Measurements from ENCODE around the gene SPPL2C. TPM values are rescaled to one million over a fixed set of nuclear protein-coding genes. Genes with fewer than 3 reads are reported as not detected.

SPPL2C gene
- total RNA-seq, 2 experiments from 2014 or later: not detected

DNA sequence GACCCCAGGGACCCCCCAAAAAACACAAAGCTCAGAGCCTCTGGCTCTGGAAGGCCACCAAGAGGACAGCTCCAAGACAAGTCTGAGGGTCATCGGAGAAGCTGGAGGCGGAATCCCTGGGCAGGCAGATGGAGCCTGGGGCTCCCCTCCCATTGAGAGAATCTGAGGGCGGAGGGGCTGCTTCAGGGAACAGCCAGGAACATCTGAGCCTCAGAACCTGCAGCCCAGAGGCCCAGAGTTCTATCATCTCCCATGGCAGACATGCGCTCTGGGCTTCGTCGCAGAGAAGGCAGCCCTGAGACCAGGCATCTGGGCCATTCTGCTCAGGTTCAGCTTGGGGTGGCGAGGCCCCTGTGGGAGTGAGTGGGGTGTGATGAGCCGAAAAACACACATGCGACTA is 7.1 kb upstream of the SPPL2C start:
- Mint-ChIP-seq H3K4me1 (no peaks in the 10 kb centered on the region), H3K27ac (no peak overlapping the region), H3K9me3 (no peaks in the 10 kb centered on the region), H3K27me3 (peaks cover 6% of the 10 kb centered on the region), H3K4me3 (no peak overlapping the region), H3K36me3 (no peaks in the 10 kb centered on the region)
- ATAC-seq (ENCODE audit: low read depth): no peak
- POLR2A ChIA-PET: no interaction called here
- no peak for DNase-seq

DNA sequence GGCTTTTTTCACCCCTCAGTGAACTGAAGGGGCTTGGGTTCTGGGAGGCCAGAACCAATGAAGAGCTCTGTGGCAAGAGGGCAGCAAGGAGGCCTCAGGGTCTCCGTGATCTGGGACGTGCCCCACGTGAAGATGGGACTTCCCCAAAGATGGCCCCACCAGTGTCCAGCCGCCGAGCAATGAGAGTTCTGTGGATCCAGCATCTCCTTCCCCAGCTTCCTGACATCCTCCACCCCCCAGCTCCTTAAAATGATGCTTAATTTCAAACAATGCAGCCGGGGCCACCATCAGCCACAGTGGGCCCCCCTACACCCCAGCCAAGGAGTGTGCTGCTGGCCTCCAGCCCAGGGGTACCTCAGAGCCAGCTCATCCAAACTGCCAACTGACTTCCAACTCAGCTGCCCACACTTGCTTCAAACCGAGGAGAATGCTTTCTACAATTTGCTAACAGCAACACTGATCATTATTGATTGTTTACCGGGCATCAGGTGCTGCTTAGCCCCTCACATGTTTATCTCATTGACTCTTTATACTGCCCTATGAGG is 5.9 kb upstream of the SPPL2C start:
- H3K4me1 Mint-ChIP-seq: no peaks in the 10 kb centered on the region
- H3K27ac Mint-ChIP-seq: no peak overlapping the region
- H3K4me3 Mint-ChIP-seq: no peak overlapping the region
- ATAC-seq (ENCODE audit: low read depth): no peak
- peaks cover 6% of the 10 kb centered on the region for H3K27me3 Mint-ChIP-seq
- H3K36me3 Mint-ChIP-seq: no peaks in the 10 kb centered on the region
- POLR2A ChIA-PET: interaction anchor here (0.6 kb wide), 2 partner anchors 34 to 1262 kb away, joined by 3 read pairs; no protein-coding TSS in a partner anchor
- no peak for DNase-seq
- no peaks in the 10 kb centered on the region for H3K9me3 Mint-ChIP-seq

DNA sequence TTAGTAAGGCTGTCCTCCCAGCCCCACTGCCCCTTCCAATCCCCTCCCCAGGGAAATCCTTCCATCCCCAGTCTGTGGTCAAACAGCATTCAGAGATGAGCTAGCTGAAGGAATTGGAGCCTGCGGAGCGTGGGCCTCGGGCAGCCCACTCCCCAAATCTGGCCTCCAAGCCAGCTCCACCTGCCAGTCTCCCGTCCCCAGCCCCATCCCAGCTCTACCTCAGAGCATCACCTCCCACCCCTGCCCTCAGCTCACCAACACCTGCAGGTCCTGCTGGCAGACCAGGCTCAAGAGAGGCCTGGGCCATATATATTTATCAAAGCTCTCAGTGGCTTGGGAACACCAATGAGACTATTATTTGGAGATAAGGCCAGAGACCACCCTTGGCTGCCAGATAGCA is 5.2 kb upstream of the SPPL2C start:
- DNase-seq (no peak), ATAC-seq (ENCODE audit: low read depth) (no peak)
- no peak overlapping the region for H3K4me3 Mint-ChIP-seq
- no peaks in the 10 kb centered on the region for H3K36me3 Mint-ChIP-seq
- no peaks in the 10 kb centered on the region for H3K9me3 Mint-ChIP-seq
- POLR2A ChIA-PET: no interaction called here
- no peak overlapping the region for H3K27ac Mint-ChIP-seq
- H3K27me3 Mint-ChIP-seq: peaks cover 6% of the 10 kb centered on the region
- H3K4me1 Mint-ChIP-seq: no peaks in the 10 kb centered on the region

- POLR2A ChIA-PET: no interaction called here
- no peaks in the 10 kb centered on the region for H3K9me3 Mint-ChIP-seq
Measured at GRCh38 chr17:45841186-45841585, 3.5 kb upstream of the SPPL2C start.

DNA sequence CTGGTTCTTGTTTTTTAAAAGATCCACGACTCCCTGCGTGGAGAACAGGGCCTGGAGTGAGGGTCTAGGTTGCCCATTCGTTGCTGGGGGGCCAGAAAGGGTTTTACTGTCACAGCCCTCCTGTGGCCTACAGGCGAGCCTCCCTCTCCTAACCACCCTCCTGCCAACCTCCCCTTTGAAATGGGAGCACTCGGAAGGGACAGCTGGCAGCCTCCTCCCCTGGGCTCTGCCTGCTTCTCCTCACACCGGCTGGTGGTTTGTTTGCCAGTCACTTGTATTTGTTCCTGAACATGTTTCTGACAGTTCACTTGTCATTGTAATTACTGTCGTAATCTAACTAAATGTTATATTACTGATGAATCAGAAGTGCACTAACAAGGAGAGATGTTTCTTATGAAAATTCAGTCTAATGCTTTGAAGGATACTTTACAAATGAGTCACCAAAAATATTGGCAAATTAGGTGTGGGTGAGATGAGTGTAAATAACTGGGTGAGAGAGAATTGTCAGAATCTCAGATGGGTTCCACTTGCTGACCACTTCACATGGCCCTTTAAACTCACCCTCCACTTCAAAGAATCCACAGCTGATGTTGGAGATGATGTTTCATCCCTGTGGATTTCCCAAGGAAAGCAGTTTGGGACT is 2.7 kb upstream of the SPPL2C start:
- Mint-ChIP-seq H3K36me3 (no peaks in the 10 kb centered on the region), H3K27me3 (peaks cover 6% of the 10 kb centered on the region), H3K9me3 (no peaks in the 10 kb centered on the region), H3K4me1 (no peaks in the 10 kb centered on the region), H3K4me3 (no peak overlapping the region), H3K27ac (no peak overlapping the region)
- no peak for DNase-seq
- POLR2A ChIA-PET: no interaction called here
- ATAC-seq (ENCODE audit: low read depth): no peak

More at GRCh38 chr17:45841186-45841585, 3.5 kb upstream of the SPPL2C start:
- no peaks in the 10 kb centered on the region for H3K36me3 Mint-ChIP-seq
- H3K4me1 Mint-ChIP-seq: no peaks in the 10 kb centered on the region
- no peak overlapping the region for H3K4me3 Mint-ChIP-seq
- DNase-seq (no peak), ATAC-seq (ENCODE audit: low read depth) (no peak)
- H3K27me3 Mint-ChIP-seq: peaks cover 6% of the 10 kb centered on the region
- peak overlapping the region; percentile 34 for H3K27ac Mint-ChIP-seq

GRCh38 chr17:45843722-45844121 is 959 bp upstream of the SPPL2C start:
- Mint-ChIP-seq H3K27me3 (peaks cover 6% of the 10 kb centered on the region), H3K4me1 (no peaks in the 10 kb centered on the region), H3K4me3 (no peak overlapping the region), H3K27ac (no peak overlapping the region), H3K9me3 (no peaks in the 10 kb centered on the region), H3K36me3 (no peaks in the 10 kb centered on the region)
- POLR2A ChIA-PET: no interaction called here
- no peak for ATAC-seq (ENCODE audit: low read depth)
- no peak for DNase-seq

DNA sequence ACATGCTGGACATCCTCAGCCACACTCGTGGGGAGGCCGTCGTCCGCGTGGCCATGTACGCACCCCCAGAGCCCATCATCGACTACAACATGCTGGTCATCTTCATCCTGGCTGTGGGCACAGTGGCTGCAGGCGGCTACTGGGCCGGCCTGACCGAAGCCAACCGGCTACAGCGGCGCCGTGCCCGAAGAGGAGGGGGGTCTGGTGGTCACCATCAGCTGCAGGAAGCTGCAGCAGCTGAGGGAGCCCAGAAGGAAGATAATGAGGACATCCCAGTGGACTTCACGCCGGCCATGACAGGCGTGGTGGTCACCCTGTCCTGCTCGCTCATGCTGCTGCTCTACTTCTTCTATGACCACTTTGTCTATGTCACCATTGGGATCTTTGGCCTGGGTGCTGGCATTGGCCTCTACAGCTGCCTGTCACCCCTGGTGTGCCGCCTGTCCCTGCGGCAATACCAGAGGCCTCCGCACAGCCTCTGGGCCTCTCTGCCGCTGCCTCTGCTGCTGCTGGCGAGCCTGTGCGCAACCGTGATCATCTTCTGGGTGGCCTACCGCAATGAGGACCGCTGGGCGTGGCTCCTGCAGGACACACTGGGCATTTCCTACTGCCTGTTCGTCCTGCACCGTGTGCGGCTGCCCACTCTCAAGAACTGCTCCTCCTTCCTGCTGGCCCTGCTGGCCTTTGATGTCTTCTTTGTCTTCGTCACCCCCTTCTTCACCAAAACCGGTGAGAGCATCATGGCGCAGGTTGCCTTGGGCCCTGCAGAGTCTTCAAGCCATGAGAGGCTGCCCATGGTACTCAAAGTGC is 900 bp downstream of the SPPL2C start:
- no peaks in the 10 kb centered on the region for H3K36me3 Mint-ChIP-seq
- H3K4me3 Mint-ChIP-seq: no peak overlapping the region
- POLR2A ChIA-PET: no interaction called here
- no peak for DNase-seq
- H3K27me3 Mint-ChIP-seq: peaks cover 6% of the 10 kb centered on the region
- no peak for ATAC-seq (ENCODE audit: low read depth)
- no peaks in the 10 kb centered on the region for H3K4me1 Mint-ChIP-seq
- H3K9me3 Mint-ChIP-seq: no peaks in the 10 kb centered on the region
- no peak overlapping the region for H3K27ac Mint-ChIP-seq

DNA sequence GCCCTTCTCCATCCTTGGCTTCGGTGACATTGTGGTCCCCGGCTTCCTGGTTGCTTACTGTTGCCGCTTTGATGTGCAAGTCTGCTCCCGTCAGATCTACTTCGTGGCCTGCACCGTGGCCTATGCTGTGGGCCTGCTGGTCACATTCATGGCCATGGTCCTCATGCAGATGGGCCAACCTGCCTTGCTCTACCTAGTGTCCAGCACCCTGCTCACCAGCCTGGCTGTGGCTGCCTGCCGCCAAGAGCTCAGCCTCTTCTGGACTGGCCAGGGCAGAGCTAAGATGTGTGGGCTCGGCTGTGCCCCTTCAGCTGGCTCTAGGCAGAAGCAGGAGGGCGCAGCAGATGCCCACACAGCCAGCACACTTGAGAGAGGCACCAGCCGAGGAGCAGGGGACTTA is 1.5 kb downstream of the SPPL2C start:
- DNase-seq (no peak), ATAC-seq (ENCODE audit: low read depth) (no peak)
- Mint-ChIP-seq H3K27me3 (peaks cover 3% of the 10 kb centered on the region), H3K27ac (no peak overlapping the region), H3K4me1 (no peaks in the 10 kb centered on the region), H3K9me3 (no peaks in the 10 kb centered on the region), H3K36me3 (no peaks in the 10 kb centered on the region), H3K4me3 (no peak overlapping the region)
- POLR2A ChIA-PET: no interaction called here

- POLR2A ChIA-PET: no interaction called here
- Mint-ChIP-seq H3K27me3 (no peaks in the 10 kb centered on the region), H3K27ac (no peak overlapping the region)
Measured at GRCh38 chr17:45846646-45847045, 2.0 kb downstream of the SPPL2C start.

GRCh38 chr17:45847101-45847500 is 2.4 kb downstream of the SPPL2C start:
- H3K9me3 Mint-ChIP-seq: no peaks in the 10 kb centered on the region
- H3K27ac Mint-ChIP-seq: no peak overlapping the region
- no peaks in the 10 kb centered on the region for H3K4me1 Mint-ChIP-seq
- H3K27me3 Mint-ChIP-seq: peaks cover 3% of the 10 kb centered on the region
- no peak overlapping the region for H3K4me3 Mint-ChIP-seq
- ATAC-seq (ENCODE audit: low read depth): no peak
- no peak for DNase-seq
- POLR2A ChIA-PET: no interaction called here
- no peaks in the 10 kb centered on the region for H3K36me3 Mint-ChIP-seq

More at GRCh38 chr17:45846646-45847045, 2.0 kb downstream of the SPPL2C start:
- Mint-ChIP-seq H3K36me3 (no peaks in the 10 kb centered on the region), H3K4me3 (no peak overlapping the region), H3K9me3 (no peaks in the 10 kb centered on the region), H3K4me1 (no peaks in the 10 kb centered on the region)
- DNase-seq (no peak), ATAC-seq (ENCODE audit: low read depth) (no peak)

GRCh38 chr17:45847747-45848146 is 3.1 kb downstream of the SPPL2C start:
- H3K27ac Mint-ChIP-seq: no peak overlapping the region
- no peak overlapping the region for H3K4me3 Mint-ChIP-seq
- DNase-seq (no peak), ATAC-seq (ENCODE audit: low read depth) (no peak)
- H3K9me3 Mint-ChIP-seq: no peaks in the 10 kb centered on the region
- POLR2A ChIA-PET: no interaction called here
- peaks cover 9% of the 10 kb centered on the region for H3K27me3 Mint-ChIP-seq
- H3K36me3 Mint-ChIP-seq: no peaks in the 10 kb centered on the region
- peaks cover 2% of the 10 kb centered on the region for H3K4me1 Mint-ChIP-seq

- Mint-ChIP-seq H3K27me3 (peaks cover 9% of the 10 kb centered on the region), H3K27ac (no peak overlapping the region), H3K9me3 (no peaks in the 10 kb centered on the region), H3K36me3 (no peaks in the 10 kb centered on the region), H3K4me3 (no peak overlapping the region), H3K4me1 (peaks cover 4% of the 10 kb centered on the region)
- no peak for ATAC-seq (ENCODE audit: low read depth)
- DNase-seq: no peak
- POLR2A ChIA-PET: no interaction called here
Measured at GRCh38 chr17:45848405-45848804, 3.7 kb downstream of the SPPL2C start.

DNA sequence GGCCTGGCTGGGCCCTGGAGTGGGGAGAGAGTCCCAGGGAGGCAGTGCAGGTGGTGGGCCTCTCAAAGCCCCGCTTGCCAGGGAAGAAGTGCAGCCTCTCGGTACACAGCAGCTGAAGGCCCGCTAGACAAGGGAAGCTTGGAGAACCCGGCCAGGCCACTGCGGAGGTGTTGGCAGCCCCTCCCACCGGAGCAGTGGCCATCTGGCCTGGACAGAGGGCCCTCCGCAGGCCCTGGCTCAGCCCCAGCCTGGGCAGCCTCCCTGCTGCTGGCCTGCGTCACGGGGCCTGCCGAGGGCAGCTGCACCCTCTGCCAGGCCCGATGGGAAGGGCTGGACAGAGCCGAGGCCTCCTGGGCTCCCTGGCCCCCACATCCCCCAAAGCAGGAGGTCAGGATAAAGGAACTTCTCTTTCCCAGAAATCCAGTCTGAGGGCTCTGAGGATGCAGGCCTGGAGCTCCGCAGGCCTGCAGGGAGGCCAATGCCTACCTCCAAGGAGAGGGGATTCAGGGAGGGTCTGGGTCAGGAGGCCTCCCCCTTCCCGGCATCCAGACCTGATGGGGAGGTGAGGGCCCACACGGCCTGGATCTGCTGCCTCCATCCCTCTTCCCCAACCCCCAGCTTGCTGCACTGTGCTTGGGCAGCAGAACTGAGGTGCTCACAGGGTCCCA is 4.3 kb downstream of the SPPL2C start:
- no peak for DNase-seq
- no peak for ATAC-seq (ENCODE audit: low read depth)
- H3K4me1 Mint-ChIP-seq: peaks cover 4% of the 10 kb centered on the region
- POLR2A ChIA-PET: no interaction called here
- H3K9me3 Mint-ChIP-seq: no peaks in the 10 kb centered on the region
- no peaks in the 10 kb centered on the region for H3K36me3 Mint-ChIP-seq
- H3K4me3 Mint-ChIP-seq: no peak overlapping the region
- peaks cover 9% of the 10 kb centered on the region for H3K27me3 Mint-ChIP-seq
- no peak overlapping the region for H3K27ac Mint-ChIP-seq
